Smooth muscle cell (in vitro differentiated cells): ENCODE measurements around the gene BICRAL. TPM values are rescaled to one million over a fixed set of nuclear protein-coding genes. Genes with fewer than 3 reads are reported as not detected.

ENCODE experiments used
- DNase-seq: peaks from one replicate; lab custom pipeline; 2025; ENCODE audit not compliant: unreplicated experiment; lab: John Stamatoyannopoulos, UW
- H2AFZ ChIP-seq: fragments of 200-600 bp; sonication (generic); 2 replicates; pipeline ENCODE4 v1.6.0; 2016; ENCODE audit warnings: antibody characterized with exemption, low read depth, mild to moderate bottlenecking
- H3F3A ChIP-seq: fragments of 200-600 bp; sonication (generic); 2 replicates; pipeline ENCODE4 v1.6.0; 2017; ENCODE audit warnings: antibody characterized with exemption, low read depth
- H3K27ac ChIP-seq: fragments of 200-600 bp; sonication (generic); 2 replicates; pipeline ENCODE4 v1.5.1; 2016; ENCODE audit warnings: low read depth, mild to moderate bottlenecking
- H3K27me3 ChIP-seq: fragments of 200-600 bp; sonication (generic); 2 replicates; pipeline ENCODE4 v1.6.1; 2016; ENCODE audit warnings: low read depth, mild to moderate bottlenecking
- H3K36me3 ChIP-seq: fragments of 200-600 bp; sonication (generic); 2 replicates; pipeline ENCODE4 v1.5.1; 2016; ENCODE audit warnings: low read depth
- H3K4me1 ChIP-seq: fragments of 200-600 bp; sonication (generic); 2 replicates; pipeline ENCODE4 v1.5.1; 2016; ENCODE audit warnings: low read depth
- H3K4me2 ChIP-seq: fragments of 200-600 bp; sonication (generic); 2 replicates; pipeline ENCODE4 v1.6.0; 2016; ENCODE audit warnings: mild to moderate bottlenecking
- H3K4me3 ChIP-seq: fragments of 200-600 bp; sonication (generic); 2 replicates; pipeline ENCODE4 v1.5.1; 2016; ENCODE audit warnings: mild to moderate bottlenecking
- H3K79me2 ChIP-seq: fragments of 200-600 bp; sonication (generic); 2 replicates; pipeline ENCODE4 v1.6.0; 2016; ENCODE audit warnings: low read depth, mild to moderate bottlenecking
- H3K9ac ChIP-seq: fragments of 200-600 bp; sonication (generic); 2 replicates; pipeline ENCODE4 v1.6.0; 2016; ENCODE audit warnings: low read depth
- H3K9me3 ChIP-seq: fragments of 200-600 bp; sonication (generic); replicated peaks from 2 replicates; pipeline ENCODE4 v1.5.1; 2016; ENCODE audit warnings: low read depth
- H4K20me1 ChIP-seq: fragments of 200-600 bp; sonication (generic); 2 replicates; pipeline ENCODE4 v1.6.0; 2016; ENCODE audit warnings: low read depth
- WGBS: methylation state at CpG from one replicate; pipeline ENCODE4 v1.1.7; 2016; ENCODE audit warnings: low lambda C conversion rate; 5-methylcytosine and 5-hydroxymethylcytosine counted together
- polyA plus RNA-seq: library from polyadenylated mRNA; unstranded; fragments of >200 nt; fragmentation: Nextera tagmentation; extraction: Ambion mirVana; gene quantifications from 2 replicates; pipeline ENCODE4 v1.2.1, GENCODE V29; 2016
- total RNA-seq: library from RNA; depleted of rRNA; stranded (reverse); fragments of >200 nt; gene quantifications from 2 replicates; pipeline ENCODE4 v1.2.3, GENCODE V29; 2014
- TF ChIP-seq, protein P1 (sequence below): fragments of 200-600 bp; sonication (generic); IDR thresholded peaks from 2 replicates; pipeline ENCODE4 v1.5.1; 2017; ENCODE audit warnings: borderline replicate concordance, mild to moderate bottlenecking, antibody characterized with exemption; ENCODE audit not compliant: insufficient read depth, poor library complexity, severe bottlenecking

Gene BICRAL
- total and polyA plus RNA-seq, 2 experiments from 2014 or later, result 1.4 to 7.9 TPM

DNA sequence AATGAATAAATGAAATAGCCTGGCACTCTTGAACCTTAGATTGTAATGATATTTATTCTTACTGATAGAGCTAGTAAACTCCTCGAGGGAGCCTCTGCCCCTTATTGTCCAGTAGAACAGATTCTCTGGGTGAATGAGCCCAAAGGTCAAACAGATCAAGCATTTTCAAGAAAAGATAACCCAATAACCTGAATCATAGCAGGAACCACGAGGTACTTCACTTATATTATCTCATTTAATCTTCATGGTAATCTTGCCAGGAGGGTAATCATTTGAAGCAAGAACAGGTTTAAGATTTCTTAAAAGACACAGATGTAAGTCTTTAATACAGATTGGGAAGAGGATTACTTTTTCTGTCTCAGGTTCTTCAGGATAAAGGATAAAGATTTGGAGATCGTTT is 18.9 kb upstream of the BICRAL start:
- no peak for DNase-seq
- H3K36me3 ChIP-seq, result no peaks in the 10 kb centered on the region
- no peaks in the 10 kb centered on the region for H3K79me2 ChIP-seq
- H3F3A ChIP-seq, result no peaks in the 10 kb centered on the region
- H3K27me3 ChIP-seq, result no peaks in the 10 kb centered on the region
- H3K4me1 ChIP-seq, result no peaks in the 10 kb centered on the region
- no peak overlapping the region for H3K9ac ChIP-seq
- no peak overlapping the region for H3K27ac ChIP-seq
- WGBS, result 82% methylated on average over 3 of the region's 3 CpGs
- no peak overlapping the region for H3K4me3 ChIP-seq
- H4K20me1 ChIP-seq, result no peaks in the 10 kb centered on the region
- H2AFZ ChIP-seq, result no peak overlapping the region
- H3K4me2 ChIP-seq, result no peak overlapping the region
- TF ChIP-seq, protein P1, sequence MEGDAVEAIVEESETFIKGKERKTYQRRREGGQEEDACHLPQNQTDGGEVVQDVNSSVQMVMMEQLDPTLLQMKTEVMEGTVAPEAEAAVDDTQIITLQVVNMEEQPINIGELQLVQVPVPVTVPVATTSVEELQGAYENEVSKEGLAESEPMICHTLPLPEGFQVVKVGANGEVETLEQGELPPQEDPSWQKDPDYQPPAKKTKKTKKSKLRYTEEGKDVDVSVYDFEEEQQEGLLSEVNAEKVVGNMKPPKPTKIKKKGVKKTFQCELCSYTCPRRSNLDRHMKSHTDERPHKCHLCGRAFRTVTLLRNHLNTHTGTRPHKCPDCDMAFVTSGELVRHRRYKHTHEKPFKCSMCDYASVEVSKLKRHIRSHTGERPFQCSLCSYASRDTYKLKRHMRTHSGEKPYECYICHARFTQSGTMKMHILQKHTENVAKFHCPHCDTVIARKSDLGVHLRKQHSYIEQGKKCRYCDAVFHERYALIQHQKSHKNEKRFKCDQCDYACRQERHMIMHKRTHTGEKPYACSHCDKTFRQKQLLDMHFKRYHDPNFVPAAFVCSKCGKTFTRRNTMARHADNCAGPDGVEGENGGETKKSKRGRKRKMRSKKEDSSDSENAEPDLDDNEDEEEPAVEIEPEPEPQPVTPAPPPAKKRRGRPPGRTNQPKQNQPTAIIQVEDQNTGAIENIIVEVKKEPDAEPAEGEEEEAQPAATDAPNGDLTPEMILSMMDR, result no peak
- no peaks in the 10 kb centered on the region for H3K9me3 ChIP-seq

DNA sequence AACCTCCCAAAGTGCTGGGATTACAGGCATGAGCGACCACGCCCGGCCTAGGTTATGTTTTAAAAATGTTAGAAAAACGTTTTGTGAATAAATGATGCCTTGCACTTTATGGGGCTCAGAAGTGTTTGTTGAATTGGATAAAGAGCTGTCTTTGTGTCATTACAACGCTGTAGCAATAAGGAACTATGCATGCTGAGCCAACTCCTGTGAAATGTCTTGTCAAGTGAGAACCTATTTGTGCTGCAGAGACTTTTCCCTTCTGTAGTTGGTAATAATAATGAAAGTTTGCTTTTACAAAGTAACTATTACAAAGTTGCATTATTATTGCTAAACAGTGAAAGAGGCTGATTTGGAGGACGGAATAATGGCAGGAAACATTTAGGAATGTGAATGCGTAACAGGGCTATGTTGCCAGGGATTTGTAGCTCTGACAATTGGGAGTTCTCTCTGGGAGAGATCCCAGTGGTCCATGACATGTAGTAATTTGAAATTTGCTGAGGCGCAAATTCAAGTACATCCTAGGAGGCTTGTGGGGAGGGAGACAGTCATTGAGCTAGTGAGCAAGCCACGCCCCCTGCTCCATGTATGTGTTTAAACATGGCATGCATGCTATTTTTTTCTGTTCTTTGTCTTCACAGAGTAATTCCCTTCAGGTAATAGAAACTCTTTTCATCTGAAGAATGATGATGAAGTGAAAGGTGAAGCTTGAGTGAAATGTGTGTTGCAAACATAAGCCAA is 16.8 kb upstream of the BICRAL start:
- no peak overlapping the region for H3K9ac ChIP-seq
- no peaks in the 10 kb centered on the region for H3K36me3 ChIP-seq
- H3K4me3 ChIP-seq, result no peak overlapping the region
- no peaks in the 10 kb centered on the region for H3K4me1 ChIP-seq
- no peaks in the 10 kb centered on the region for H3K9me3 ChIP-seq
- H3K27me3 ChIP-seq, result no peaks in the 10 kb centered on the region
- H2AFZ ChIP-seq, result no peak overlapping the region
- H3K79me2 ChIP-seq, result no peaks in the 10 kb centered on the region
- no peaks in the 10 kb centered on the region for H3F3A ChIP-seq
- 87% methylated on average over 9 of the region's 9 CpGs for WGBS
- TF ChIP-seq, protein P1, result no peak
- no peak for DNase-seq
- no peak overlapping the region for H3K27ac ChIP-seq
- H3K4me2 ChIP-seq, result no peak overlapping the region
- no peaks in the 10 kb centered on the region for H4K20me1 ChIP-seq

DNA sequence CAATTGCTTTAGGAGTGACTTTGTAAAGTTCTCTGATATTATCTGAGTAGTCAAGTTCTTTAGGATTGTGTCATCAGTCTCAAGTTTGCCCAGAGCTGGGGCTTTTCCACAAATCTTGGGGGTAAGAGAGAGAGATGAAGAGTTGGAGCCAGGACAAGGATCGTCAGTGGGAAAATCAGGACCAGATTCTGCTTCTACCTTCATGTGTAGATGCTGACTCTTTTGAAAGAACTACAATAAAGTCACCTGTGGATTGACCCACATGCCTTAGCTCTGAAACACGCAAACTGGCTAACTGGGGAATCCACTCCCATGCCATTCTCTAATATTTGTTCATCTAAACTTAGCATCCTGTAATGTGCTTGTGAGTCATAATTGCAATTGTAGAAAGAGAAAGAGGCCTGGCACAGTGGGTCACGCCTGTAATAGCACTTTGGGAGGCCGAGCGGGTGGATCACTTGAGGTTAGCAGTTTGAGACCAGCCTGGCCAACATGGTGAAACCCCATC is 15.6 kb upstream of the BICRAL start:
- TF ChIP-seq, protein P1, result no peak
- Histone ChIP-seq H3K4me3 (no peak overlapping the region), H3K9ac (no peak overlapping the region), H3K4me2 (no peak overlapping the region), H3K9me3 (no peaks in the 10 kb centered on the region), H2AFZ (no peak overlapping the region), H4K20me1 (no peaks in the 10 kb centered on the region), H3K36me3 (no peaks in the 10 kb centered on the region), H3K27me3 (no peaks in the 10 kb centered on the region), H3K4me1 (peaks cover 5% of the 10 kb centered on the region), H3K79me2 (no peaks in the 10 kb centered on the region), H3K27ac (no peak overlapping the region), H3F3A (no peaks in the 10 kb centered on the region)
- no peak for DNase-seq
- 91% methylated on average over 5 of the region's 5 CpGs for WGBS

DNA sequence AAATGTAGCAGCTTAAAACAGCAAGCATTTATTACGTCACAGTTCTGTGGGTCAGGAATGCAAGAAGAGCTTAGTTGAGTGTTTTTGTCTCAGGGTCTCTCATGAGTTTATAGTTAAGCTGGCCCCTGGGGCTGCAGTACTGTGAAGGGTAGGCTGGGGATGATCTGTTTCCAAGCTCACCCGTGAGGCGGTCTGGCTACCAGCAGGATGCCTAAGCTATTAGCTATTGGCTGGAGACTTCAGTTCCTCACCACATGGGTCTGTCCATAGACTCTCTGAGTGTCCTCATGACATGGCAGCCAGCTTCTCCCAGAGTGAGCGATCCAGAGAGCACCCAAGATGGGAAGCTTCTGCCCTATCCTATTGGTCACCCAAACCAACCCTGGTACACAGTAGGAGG is 12.8 kb upstream of the BICRAL start:
- H3K4me1 ChIP-seq, result peaks cover 11% of the 10 kb centered on the region
- H3K79me2 ChIP-seq, result no peaks in the 10 kb centered on the region
- no peaks in the 10 kb centered on the region for H3F3A ChIP-seq
- no peak overlapping the region for H3K4me3 ChIP-seq
- no peak overlapping the region for H3K9ac ChIP-seq
- H3K36me3 ChIP-seq, result no peaks in the 10 kb centered on the region
- TF ChIP-seq, protein P1, result no peak
- no peak for DNase-seq
- no peak overlapping the region for H2AFZ ChIP-seq
- no peak overlapping the region for H3K27ac ChIP-seq
- no peaks in the 10 kb centered on the region for H3K9me3 ChIP-seq
- H3K27me3 ChIP-seq, result peaks cover 4% of the 10 kb centered on the region
- WGBS, result 76% methylated on average over 4 of the region's 4 CpGs
- no peak overlapping the region for H3K4me2 ChIP-seq
- no peaks in the 10 kb centered on the region for H4K20me1 ChIP-seq
